ENCODE measurements around the gene ANXA7.

The ANXA7 gene

DNA sequence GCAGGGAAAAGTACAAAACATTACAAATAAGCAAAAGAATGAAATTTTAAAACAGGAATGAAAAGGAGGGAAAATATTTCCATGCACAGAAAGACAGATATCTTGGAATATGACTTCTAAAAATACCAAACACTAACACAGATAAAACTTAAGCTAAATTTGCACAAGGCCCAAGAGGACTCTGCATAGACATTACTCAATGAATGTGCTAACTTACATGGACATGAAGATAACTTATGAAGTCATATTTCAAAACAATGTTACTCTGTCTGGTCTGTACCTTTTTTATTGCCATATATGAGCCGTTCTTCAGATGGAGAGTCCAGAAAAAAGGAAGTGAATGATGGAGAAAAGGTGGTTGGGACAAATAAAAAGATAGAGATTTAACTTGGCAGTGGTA lies 34.5 kb upstream of the ANXA7 start:
- no peaks in the 10 kb centered on the region for H3K27me3 ChIP-seq
- no peaks in the 10 kb centered on the region for H3K4me1 ChIP-seq (ENCODE audit: control insufficient read depth in 1 of 2, insufficient read depth in 1 of 2, low read depth in 1 of 2, low read length in 1 of 2)
- TF ChIP-seq, protein P1, sequence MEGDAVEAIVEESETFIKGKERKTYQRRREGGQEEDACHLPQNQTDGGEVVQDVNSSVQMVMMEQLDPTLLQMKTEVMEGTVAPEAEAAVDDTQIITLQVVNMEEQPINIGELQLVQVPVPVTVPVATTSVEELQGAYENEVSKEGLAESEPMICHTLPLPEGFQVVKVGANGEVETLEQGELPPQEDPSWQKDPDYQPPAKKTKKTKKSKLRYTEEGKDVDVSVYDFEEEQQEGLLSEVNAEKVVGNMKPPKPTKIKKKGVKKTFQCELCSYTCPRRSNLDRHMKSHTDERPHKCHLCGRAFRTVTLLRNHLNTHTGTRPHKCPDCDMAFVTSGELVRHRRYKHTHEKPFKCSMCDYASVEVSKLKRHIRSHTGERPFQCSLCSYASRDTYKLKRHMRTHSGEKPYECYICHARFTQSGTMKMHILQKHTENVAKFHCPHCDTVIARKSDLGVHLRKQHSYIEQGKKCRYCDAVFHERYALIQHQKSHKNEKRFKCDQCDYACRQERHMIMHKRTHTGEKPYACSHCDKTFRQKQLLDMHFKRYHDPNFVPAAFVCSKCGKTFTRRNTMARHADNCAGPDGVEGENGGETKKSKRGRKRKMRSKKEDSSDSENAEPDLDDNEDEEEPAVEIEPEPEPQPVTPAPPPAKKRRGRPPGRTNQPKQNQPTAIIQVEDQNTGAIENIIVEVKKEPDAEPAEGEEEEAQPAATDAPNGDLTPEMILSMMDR (IDR thresholded peaks at IDR 0.05): no peak
- peaks cover 45% of the 10 kb centered on the region for H3K36me3 ChIP-seq
- H3K4me3 ChIP-seq (ENCODE audit: low read depth in 1 of 2, low read length in 1 of 2): no peak overlapping the region
- no peaks in the 10 kb centered on the region for H3K9me3 ChIP-seq
- H3K27ac ChIP-seq: no peak overlapping the region

DNA sequence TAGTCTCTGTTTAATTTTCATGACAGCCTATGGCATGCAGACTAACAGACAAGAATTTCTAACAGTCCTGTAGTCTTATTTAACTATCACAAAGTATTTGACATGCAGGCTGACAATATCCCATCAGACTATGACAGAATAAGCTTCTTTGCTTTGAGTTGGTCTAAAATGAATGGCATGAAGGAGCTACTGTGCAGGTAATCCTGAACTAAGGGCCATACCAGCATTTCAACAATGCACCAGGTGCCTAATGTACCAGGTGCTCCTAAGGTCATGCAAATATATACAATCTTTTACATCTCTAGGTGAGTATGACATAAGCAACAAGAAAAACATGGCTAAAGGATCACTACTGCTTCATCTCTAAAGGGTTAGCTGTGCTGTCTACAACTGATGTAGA lies 33.1 kb upstream of the ANXA7 start:
- TF ChIP-seq, protein P1 (IDR thresholded peaks at IDR 0.05): no peak
- H3K27ac ChIP-seq: no peak overlapping the region

DNA sequence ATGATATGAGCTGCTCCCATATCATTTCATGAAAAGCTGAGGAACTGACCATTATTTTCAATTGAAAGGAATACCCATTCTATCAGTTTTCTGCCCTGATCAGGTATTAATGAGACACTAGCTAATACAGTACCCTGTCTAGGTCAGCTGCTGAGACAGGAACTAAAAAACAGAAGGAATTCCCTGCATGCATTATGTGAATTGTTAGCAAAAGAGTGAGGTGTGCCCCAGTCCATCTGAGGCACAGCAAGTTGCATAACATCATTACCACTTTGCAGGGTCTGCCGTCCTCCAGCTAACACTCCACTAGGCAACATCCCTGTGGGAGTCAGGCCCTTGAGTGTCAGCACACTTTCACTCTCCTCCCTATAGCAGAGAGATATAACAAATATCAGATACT lies 30.6 kb upstream of the ANXA7 start:
- Histone ChIP-seq H3K9me3 (no peaks in the 10 kb centered on the region), H3K4me3 (ENCODE audit: low read depth in 1 of 2, low read length in 1 of 2) (no peak overlapping the region), H3K36me3 (peaks cover 59% of the 10 kb centered on the region), H3K27me3 (no peaks in the 10 kb centered on the region), H3K27ac (no peak overlapping the region), H3K4me1 (ENCODE audit: control insufficient read depth in 1 of 2, insufficient read depth in 1 of 2, low read depth in 1 of 2, low read length in 1 of 2) (no peaks in the 10 kb centered on the region)
- TF ChIP-seq, protein P1 (IDR thresholded peaks at IDR 0.05): no peak

More for the DNA sequence above, 33.1 kb upstream of the ANXA7 start:
- Histone ChIP-seq H3K36me3 (peaks cover 37% of the 10 kb centered on the region), H3K4me3 (ENCODE audit: low read depth in 1 of 2, low read length in 1 of 2) (no peak overlapping the region), H3K4me1 (ENCODE audit: control insufficient read depth in 1 of 2, insufficient read depth in 1 of 2, low read depth in 1 of 2, low read length in 1 of 2) (no peaks in the 10 kb centered on the region), H3K9me3 (no peaks in the 10 kb centered on the region), H3K27me3 (no peaks in the 10 kb centered on the region)

DNA sequence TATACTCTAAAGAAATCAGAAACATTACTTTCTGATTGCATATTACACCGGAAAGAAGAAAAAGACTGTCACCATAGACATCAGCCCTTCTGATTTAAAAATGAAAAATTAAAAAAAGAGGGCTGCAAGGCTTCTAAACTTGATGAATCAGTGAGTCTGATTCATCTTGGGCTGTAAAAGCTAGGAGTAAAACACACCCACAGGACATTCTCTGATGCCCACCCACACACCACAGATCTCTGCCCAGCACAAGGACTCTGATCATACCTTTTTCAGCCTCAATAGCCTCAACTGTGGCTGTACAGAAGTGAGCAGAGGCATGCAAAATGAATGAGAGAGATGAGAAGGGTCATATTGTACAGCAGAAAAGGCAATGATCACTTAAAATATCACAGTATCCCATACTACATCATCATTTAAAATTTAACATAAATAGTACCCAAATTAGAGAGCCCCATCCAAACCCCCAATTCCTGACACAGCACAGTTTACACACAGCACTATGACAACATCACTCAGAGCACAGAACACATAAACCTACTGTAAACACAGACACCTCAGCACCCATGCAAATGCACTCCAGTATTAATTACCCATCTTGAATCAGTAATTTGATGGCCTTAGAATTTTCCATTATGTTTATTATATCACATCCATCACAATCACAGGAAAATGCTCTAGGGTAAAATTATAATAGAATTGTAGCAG lies 25.9 kb upstream of the ANXA7 start:
- H3K27me3 ChIP-seq: no peaks in the 10 kb centered on the region
- TF ChIP-seq, protein P1 (IDR thresholded peaks at IDR 0.05): no peak
- peaks cover 76% of the 10 kb centered on the region for H3K36me3 ChIP-seq
- H3K4me1 ChIP-seq (ENCODE audit: control insufficient read depth in 1 of 2, insufficient read depth in 1 of 2, low read depth in 1 of 2, low read length in 1 of 2): no peaks in the 10 kb centered on the region
- no peak overlapping the region for H3K27ac ChIP-seq
- no peaks in the 10 kb centered on the region for H3K9me3 ChIP-seq
- no peak overlapping the region for H3K4me3 ChIP-seq (ENCODE audit: low read depth in 1 of 2, low read length in 1 of 2)

DNA sequence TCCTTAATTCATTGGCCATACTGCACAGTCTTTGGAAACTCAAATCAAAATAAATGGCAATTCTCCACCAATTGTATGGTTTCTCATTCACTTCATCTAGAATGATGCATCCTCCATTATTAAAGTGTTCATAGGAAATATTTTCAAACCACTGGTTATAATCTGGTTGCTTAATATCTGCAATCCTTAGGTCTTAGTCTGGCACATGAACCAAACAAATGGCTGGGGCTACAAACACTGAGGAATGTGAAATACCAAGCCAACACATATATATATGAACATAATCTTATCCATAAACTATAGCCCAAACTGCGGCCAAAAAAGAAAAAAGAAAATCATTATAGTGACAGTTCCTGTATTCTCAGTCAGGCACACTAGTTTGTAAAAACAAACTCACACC lies 25.2 kb upstream of the ANXA7 start:
- Histone ChIP-seq H3K4me1 (ENCODE audit: control insufficient read depth in 1 of 2, insufficient read depth in 1 of 2, low read depth in 1 of 2, low read length in 1 of 2) (no peaks in the 10 kb centered on the region), H3K9me3 (no peaks in the 10 kb centered on the region), H3K27me3 (no peaks in the 10 kb centered on the region), H3K36me3 (peaks cover 70% of the 10 kb centered on the region), H3K27ac (no peak overlapping the region), H3K4me3 (ENCODE audit: low read depth in 1 of 2, low read length in 1 of 2) (no peak overlapping the region)
- TF ChIP-seq, protein P1 (IDR thresholded peaks at IDR 0.05): no peak
